Fibroblast of lung (primary cell): ENCODE data around the gene TRMU. TPM values are rescaled to one million over a fixed set of nuclear protein-coding genes. Genes with fewer than 3 reads are reported as not detected.
"Not testable (repeated sequence)": the region's sequence is repeated elsewhere in the genome, so short reads cannot be mapped to it uniquely, and the experiment has no call there.

Source experiments
- DNase-seq, 2 donors: peaks; one replicate each; pipeline versions ENCODE4 v3.0.0 to v3.0.0-alpha.2; 2010; ENCODE audit warnings: low read depth in 2 of 2
- H2AFZ ChIP-seq: 2 replicates; pipeline ENCODE4 v1.5.1; 2012; ENCODE audit warnings: low read length, control low read depth, inconsistent platforms
- H3K27ac ChIP-seq: 2 replicates; pipeline ENCODE4 v1.5.1; 2011; ENCODE audit warnings: low read length, control low read depth; ENCODE audit not compliant: insufficient read depth
- H3K27me3 ChIP-seq: 2 replicates; pipeline ENCODE4 v1.5.1; 2011; ENCODE audit warnings: mild to moderate bottlenecking, low read length; ENCODE audit not compliant: control insufficient read depth, insufficient read depth
- H3K36me3 ChIP-seq: 2 replicates; pipeline ENCODE4 v1.5.1; 2011; ENCODE audit warnings: low read length; ENCODE audit not compliant: control insufficient read depth, insufficient read depth
- H3K4me1 ChIP-seq: 2 replicates; pipeline ENCODE4 v1.5.1; 2011; ENCODE audit warnings: low read length; ENCODE audit not compliant: control insufficient read depth, insufficient read depth; ENCODE audit errors: extremely low read depth
- H3K4me2 ChIP-seq: 2 replicates; pipeline ENCODE4 v1.5.1; 2011; ENCODE audit warnings: low read length, control low read depth; ENCODE audit not compliant: insufficient read depth; ENCODE audit errors: extremely low read depth
- H3K4me3 ChIP-seq, 4 experiments: fragments of 200-600 bp in 1 of 4; sonication (generic) in 1 of 4; replicated peaks in 1 of 4; 2 replicates each; pipeline ENCODE4 v1.5.1; 2011 to 2016; ENCODE audit warnings: low read length in 4 of 4, low read depth in 3 of 4, mild to moderate bottlenecking in 3 of 4, control low read depth in 2 of 4, inconsistent platforms in 1 of 4, mixed read lengths in 1 of 4; ENCODE audit not compliant: insufficient read depth in 1 of 4; ENCODE audit errors: control extremely low read depth in 1 of 4
- H3K79me2 ChIP-seq: 2 replicates; pipeline ENCODE4 v1.5.1; 2012; ENCODE audit warnings: mild to moderate bottlenecking, low read length, inconsistent platforms; ENCODE audit not compliant: control insufficient read depth, insufficient read depth
- H3K9ac ChIP-seq: 2 replicates; pipeline ENCODE4 v1.5.1; 2011; ENCODE audit warnings: mild to moderate bottlenecking, low read length, control low read depth; ENCODE audit not compliant: insufficient read depth
- H3K9me3 ChIP-seq: 2 replicates; pipeline ENCODE4 v1.5.1; 2012; ENCODE audit warnings: low read depth, low read length; ENCODE audit not compliant: control insufficient read depth, insufficient read depth
- H4K20me1 ChIP-seq: 2 replicates; pipeline ENCODE4 v1.5.1; 2011; ENCODE audit warnings: low read length; ENCODE audit not compliant: control insufficient read depth, insufficient read depth; ENCODE audit errors: extremely low read depth
- EZH2 ChIP-seq: IDR thresholded peaks from 2 replicates; pipeline ENCODE4 v1.5.1; 2012; ENCODE audit warnings: low read length, control low read depth, mild to moderate bottlenecking; ENCODE audit errors: missing control alignments
- polyA plus RNA-seq, 2 donors: library from polyadenylated mRNA; depleted of rRNA in 1 of 2; stranded (reverse) in 1 of 2; unstranded in 1 of 2; fragments of >200 nt; gene quantifications; 2 replicates each; pipeline ENCODE4 v1.2.1, GENCODE V29; 2011 to 2012; ENCODE audit warnings: missing spikeins in 1 of 2
- total RNA-seq: library from RNA; depleted of rRNA; stranded (reverse); fragments of >200 nt; gene quantifications from 2 replicates; pipeline ENCODE4 v1.2.1, GENCODE V29; 2014
- TF ChIP-seq, protein P1 (sequence below), 2 donors: IDR thresholded peaks in 1 of 2; conservative IDR thresholded peaks in 1 of 2; 1 replicate in 1 of 2; 2 replicates in 1 of 2; pipeline ENCODE4 v1.5.1; 2011 to 2012; ENCODE audit warnings: low read length in 2 of 2, control low read depth in 1 of 2, inconsistent platforms in 1 of 2, low read depth in 1 of 2, mild to moderate bottlenecking in 1 of 2

Gene TRMU
- total and polyA plus RNA-seq, 2 donors (not counting 1 experiment from before 2014, with no cell fraction given): 18.4 to 22.1 TPM

DNA sequence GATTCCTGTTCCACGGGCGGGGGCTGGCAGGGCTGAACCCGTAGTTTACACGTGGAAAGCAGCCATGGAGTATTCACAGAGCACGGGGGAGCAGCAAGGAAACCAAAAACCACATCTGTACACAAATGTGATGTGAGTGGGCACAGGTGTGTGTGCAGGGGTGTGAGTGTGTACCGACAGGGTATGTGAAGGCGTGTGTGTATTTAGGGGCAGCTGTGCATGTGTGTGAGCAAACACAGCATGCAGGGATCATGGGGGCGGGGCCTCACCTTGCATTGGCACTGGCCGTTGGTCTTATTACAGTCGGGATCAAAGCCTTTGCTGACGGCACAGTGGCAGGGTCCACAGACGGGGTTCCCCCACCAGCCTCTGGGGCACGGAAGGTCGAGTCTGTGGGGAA, 58.4 kb downstream of the TRMU start:
- no peak overlapping the region for H2AFZ ChIP-seq
- H3K9ac ChIP-seq: no peak overlapping the region
- DNase-seq: no peak
- no peak overlapping the region for H3K4me3 ChIP-seq
- H3K27ac ChIP-seq: no peak overlapping the region
- no peaks in the 10 kb centered on the region for H3K27me3 ChIP-seq
- H3K4me2 ChIP-seq: no peak overlapping the region
- no peaks in the 10 kb centered on the region for H3K4me1 ChIP-seq
- H4K20me1 ChIP-seq: no peaks in the 10 kb centered on the region
- H3K36me3 ChIP-seq: no peaks in the 10 kb centered on the region
- no peaks in the 10 kb centered on the region for H3K79me2 ChIP-seq
- H3K9me3 ChIP-seq: no peaks in the 10 kb centered on the region
- no peak for TF ChIP-seq EZH2
- TF ChIP-seq, protein P1, sequence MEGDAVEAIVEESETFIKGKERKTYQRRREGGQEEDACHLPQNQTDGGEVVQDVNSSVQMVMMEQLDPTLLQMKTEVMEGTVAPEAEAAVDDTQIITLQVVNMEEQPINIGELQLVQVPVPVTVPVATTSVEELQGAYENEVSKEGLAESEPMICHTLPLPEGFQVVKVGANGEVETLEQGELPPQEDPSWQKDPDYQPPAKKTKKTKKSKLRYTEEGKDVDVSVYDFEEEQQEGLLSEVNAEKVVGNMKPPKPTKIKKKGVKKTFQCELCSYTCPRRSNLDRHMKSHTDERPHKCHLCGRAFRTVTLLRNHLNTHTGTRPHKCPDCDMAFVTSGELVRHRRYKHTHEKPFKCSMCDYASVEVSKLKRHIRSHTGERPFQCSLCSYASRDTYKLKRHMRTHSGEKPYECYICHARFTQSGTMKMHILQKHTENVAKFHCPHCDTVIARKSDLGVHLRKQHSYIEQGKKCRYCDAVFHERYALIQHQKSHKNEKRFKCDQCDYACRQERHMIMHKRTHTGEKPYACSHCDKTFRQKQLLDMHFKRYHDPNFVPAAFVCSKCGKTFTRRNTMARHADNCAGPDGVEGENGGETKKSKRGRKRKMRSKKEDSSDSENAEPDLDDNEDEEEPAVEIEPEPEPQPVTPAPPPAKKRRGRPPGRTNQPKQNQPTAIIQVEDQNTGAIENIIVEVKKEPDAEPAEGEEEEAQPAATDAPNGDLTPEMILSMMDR (conservative IDR thresholded peaks at IDR 0.05 in 1 of 2, IDR thresholded peaks at IDR 0.05 in 1 of 2; ENCODE audit: low read depth in 1 of 2, low read length in 2 of 2): no peak

DNA sequence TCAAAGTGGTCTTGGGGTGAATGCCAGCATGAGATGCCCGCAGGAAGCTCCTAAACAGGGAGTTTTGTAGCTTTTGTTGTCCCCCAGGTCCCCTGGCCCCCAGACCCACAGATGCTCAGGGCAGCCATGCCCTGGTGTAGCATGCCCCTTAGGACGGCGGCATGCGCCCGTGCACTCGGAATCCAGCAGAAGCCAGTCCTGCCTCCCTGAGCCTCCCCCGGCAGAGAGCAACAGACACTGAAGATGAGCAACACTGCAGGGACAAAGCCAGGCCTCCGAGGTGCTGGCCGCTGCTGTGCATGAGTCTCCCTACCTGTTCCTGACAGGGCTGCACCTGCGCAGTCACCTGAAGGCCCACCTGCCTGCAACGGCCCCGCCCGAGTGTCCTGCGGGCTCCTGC, 59.1 kb downstream of the TRMU start:
- DNase-seq: no peak
- no peak overlapping the region for H3K4me2 ChIP-seq

DNA sequence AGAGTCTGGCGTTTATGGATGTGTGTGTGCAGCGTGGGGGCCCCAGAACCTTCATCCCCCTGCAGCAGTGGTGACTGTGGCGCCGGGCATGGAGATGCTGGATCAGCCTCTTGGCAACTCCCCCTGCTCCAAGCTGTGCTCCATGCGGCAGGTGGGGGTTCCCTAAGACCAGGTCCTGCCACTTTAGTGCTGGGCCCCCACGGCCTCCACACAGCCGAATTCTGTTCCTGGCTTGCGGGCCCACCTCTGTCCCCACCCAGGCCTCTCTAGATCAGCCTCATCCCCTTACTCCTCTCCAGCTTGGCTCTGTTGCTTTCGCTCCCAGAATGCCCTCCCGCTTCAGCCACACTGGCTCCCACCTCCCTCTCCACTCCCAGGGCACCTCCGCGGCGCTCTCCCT, 59.6 kb downstream of the TRMU start:
- H3K79me2 ChIP-seq: no peaks in the 10 kb centered on the region
- H3K27me3 ChIP-seq: no peaks in the 10 kb centered on the region
- no peak overlapping the region for H3K4me3 ChIP-seq
- no peaks in the 10 kb centered on the region for H3K4me1 ChIP-seq
- no peak overlapping the region for H3K4me2 ChIP-seq
- no peaks in the 10 kb centered on the region for H3K36me3 ChIP-seq
- H3K9ac ChIP-seq: no peak overlapping the region
- no peaks in the 10 kb centered on the region for H4K20me1 ChIP-seq
- no peak for DNase-seq
- no peak overlapping the region for H3K27ac ChIP-seq
- no peaks in the 10 kb centered on the region for H3K9me3 ChIP-seq
- no peak overlapping the region for H2AFZ ChIP-seq
- TF ChIP-seq EZH2: no peak
- TF ChIP-seq, protein P1 (conservative IDR thresholded peaks at IDR 0.05 in 1 of 2, IDR thresholded peaks at IDR 0.05 in 1 of 2; ENCODE audit: low read depth in 1 of 2, low read length in 2 of 2): no peak

More for the DNA sequence above, 59.1 kb downstream of the TRMU start:
- H3K4me1 ChIP-seq: no peaks in the 10 kb centered on the region
- H3K4me3 ChIP-seq: no peak overlapping the region
- H3K36me3 ChIP-seq: no peaks in the 10 kb centered on the region
- H4K20me1 ChIP-seq: no peaks in the 10 kb centered on the region
- no peaks in the 10 kb centered on the region for H3K27me3 ChIP-seq
- TF ChIP-seq, protein P1 (conservative IDR thresholded peaks at IDR 0.05 in 1 of 2, IDR thresholded peaks at IDR 0.05 in 1 of 2; ENCODE audit: low read depth in 1 of 2, low read length in 2 of 2): no peak
- no peak for TF ChIP-seq EZH2
- H3K9me3 ChIP-seq: no peaks in the 10 kb centered on the region
- H2AFZ ChIP-seq: no peak overlapping the region
- no peaks in the 10 kb centered on the region for H3K79me2 ChIP-seq
- H3K9ac ChIP-seq: no peak overlapping the region
- no peak overlapping the region for H3K27ac ChIP-seq

DNA sequence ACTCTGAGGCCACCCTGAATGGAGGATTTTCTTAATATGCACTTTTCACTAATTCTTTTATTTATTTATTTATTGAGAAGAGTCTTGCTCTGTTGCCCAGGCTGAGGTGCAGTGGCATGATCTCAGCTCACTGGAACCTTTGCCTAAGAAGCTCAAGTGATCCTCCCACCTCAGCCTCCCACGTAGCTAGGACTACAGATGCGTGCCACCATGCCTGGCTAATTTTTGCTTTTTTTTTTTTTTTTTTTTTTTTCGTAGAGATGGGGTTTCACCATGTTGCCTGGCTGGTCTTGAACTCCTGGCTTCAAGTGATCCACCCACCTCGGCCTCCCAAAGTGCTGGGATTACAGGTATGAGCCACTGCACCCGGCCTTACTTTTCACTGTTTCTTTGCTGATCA, 61.5 kb downstream of the TRMU start:
- not testable (repeated sequence) for H3K4me3 ChIP-seq, H3K79me2 ChIP-seq, H2AFZ ChIP-seq, H3K27me3 ChIP-seq, DNase-seq, H3K36me3 ChIP-seq, H3K9me3 ChIP-seq, H4K20me1 ChIP-seq, H3K4me1 ChIP-seq, H3K9ac ChIP-seq, H3K27ac ChIP-seq, H3K4me2 ChIP-seq
